HUDEP-2 (cell line): ENCODE results near the gene RPL3.

ENCODE experiments used
- DNase-seq, 76 experiments: peaks; one replicate each; lab custom pipeline; 2025; ENCODE audit not compliant: unreplicated experiment in 76 of 76; lab: John Stamatoyannopoulos, UW

The RPL3 gene

DNA sequence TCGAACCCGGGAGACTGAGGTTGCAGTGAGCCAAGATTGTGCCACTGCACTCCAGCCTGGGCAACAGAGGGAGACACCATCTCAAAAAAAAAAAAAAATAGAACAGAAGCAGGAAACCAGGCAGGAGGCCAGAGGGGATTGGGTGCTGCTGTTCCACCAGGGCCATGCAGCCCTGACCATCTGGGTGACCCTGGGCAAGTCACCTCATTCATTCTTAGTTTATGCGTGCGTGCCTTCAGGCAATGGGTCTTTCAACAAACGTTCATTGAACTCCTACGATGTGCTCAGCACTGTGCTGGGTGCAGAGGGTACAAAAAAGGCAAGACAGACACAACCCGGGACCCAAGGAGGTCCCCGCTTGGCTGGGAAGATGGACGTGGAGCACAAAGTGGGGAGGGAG, 18.3 kb downstream of the RPL3 start:
- DNase-seq = no peak

DNA sequence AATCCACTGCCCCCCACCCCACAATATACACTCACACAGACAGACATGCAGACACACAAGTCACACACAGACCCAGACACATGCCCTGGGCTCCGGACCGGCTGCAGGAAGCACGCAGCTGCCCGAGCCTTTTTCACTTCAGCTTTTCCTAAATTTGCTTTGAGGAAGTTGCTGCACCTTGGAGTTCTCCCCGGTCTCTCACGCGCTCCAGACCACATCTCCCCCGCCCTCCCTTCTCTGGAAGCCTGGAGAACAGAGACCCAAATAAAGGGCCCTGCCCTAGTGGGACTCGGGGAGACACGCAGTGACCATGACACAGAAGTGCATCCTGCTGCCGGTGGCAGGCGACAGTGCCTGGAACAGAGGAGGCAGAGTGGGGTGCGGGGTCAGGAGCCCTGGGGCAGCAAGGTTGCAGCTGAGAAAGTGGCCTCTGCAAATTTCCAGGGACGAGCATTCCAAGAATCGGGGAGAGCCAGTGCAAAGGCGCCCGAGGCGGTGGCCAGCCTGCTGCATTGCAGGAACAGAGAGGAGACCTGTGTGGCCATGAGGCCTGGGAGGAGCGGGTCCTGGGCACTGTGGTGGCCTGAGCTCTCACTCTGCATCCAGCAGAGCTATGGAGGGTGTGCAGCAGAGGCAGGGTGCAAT, 19.1 kb downstream of the RPL3 start:
- DNase-seq = no peak

DNA sequence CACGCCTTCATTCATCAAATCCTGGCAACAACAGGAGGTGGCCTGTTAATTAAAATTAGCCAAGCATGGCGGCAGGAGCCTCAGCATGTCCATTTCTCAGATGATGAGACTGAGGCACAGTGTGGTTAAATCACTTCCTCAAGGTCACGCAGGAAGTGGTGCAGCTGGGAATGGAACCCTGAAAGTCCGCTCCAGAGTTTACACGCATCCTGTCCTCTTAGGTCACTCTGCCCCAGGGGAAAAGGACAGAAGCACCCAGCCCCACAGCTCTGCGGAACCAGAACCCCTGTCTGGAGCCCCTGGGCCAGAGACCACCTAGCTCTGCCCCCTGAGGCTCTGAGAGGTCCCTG, 19.6 kb downstream of the RPL3 start:
- DNase-seq = no peak

DNA sequence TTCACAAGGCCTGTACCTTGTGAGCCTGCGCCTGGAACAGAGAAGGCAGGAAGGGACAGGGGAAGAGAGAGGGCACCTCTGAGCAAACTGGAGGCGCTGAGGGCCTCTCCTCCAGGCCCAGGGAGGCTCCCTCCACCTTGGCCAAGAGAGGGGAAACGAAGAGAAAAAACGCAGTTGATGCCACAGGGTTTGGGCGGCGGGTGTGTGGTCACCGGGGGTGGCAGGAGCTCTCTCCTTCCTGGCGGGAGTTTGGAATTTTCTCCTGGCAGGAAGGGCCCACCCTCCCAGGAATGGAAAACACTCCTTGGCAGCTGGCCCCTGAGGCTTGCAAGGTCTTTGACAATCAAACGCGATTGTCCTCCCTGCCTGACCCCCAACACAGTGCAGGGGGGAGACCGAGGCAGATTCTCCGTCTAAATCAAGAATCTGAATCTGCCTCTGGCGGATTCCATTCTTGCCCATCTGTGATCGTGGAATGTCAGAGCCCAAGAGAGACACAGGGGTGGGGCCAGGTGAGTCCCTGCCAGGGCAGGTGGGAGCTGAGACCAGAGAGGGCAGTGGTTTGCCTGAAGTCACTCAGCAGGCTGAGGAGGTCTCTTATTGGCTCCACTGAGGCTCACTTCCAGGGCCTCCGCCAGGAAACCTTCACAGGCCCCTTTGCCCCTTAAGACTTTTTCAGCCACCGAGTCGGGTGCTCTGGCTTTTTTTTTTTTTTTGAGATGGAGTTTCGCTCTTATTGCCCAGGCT, 21.0 kb downstream of the RPL3 start:
- DNase-seq = no peak

DNA sequence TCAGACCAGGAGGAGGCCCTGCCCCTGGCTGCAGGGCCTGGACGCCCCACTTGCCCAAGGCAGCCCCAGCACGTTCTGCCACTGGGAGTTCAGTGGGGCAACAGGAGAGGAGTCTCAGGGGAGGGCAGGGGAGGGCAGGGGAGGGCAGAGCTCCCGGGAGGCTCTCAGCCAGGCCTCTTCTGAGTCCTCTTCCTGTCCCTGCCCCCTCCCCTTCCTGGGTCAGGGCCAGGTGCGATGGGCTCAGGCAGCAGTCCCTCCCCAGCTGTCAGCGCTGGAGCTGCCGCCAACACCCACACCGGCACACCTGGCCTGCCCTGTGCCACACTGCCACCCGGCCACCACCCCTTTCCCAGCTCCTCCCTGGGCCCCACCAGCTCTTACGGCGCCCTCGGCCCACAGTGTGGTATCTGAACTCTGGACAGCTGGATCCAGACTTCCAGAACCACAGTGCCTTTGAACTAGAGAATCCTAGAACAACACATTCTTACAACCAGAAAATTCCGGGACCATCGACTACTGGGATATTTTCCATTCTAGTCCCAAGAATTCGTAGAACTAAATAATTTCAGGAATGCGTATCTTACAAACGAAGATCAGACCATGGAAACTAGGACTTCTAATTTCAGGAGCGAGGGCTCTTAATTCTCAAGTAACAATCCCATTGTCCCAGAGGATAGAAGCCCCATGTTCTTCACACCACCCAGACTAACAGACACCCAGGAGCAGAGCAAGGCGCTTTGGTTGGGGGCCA, 21.8 kb downstream of the RPL3 start:
- no peak for DNase-seq

DNA sequence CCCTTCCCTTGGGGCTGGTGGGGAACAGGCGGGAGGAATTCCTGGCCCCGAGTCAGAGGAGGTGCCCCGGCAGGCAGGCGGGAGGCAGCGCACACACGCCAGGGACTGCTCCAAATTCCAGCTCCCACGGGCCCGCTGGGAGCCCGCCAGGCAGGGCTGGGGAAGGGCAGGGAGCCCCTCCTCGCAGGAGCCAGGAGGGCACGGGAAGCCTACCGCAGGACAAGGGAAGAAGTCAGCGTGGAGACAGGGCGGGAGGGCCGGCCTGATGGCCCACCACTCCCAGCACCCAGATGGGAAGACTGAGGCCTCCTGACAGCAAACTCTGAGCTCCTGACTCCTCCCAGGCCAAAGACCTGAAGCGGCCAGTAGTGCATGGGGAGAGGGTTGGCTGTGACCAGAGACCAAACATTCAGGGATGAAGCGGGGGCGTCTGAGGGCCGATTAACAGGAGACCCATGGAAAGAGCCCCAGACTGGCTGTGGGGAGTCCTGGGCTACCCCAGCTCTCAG, 22.4 kb downstream of the RPL3 start:
- no peak for DNase-seq

DNA sequence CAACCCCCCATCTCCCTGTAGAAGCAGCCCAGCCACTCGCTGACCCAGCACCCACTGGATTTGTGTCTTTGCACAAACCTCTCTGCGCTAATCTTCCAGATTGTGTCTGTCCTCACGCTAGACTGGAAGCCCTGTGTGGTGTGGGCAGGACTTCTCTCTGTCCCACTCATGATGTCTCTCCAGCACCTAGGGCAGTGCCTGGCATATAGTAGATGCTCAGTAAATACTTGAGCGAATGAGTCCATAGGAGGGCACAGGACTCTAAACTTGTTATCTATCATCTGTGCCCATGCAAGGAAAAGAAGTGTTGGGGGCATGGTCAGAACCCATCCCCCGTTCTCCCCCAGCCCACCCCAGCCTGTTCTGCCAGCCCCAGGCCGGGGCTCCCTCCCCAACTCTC, 22.9 kb downstream of the RPL3 start:
- DNase-seq = no peak

DNA sequence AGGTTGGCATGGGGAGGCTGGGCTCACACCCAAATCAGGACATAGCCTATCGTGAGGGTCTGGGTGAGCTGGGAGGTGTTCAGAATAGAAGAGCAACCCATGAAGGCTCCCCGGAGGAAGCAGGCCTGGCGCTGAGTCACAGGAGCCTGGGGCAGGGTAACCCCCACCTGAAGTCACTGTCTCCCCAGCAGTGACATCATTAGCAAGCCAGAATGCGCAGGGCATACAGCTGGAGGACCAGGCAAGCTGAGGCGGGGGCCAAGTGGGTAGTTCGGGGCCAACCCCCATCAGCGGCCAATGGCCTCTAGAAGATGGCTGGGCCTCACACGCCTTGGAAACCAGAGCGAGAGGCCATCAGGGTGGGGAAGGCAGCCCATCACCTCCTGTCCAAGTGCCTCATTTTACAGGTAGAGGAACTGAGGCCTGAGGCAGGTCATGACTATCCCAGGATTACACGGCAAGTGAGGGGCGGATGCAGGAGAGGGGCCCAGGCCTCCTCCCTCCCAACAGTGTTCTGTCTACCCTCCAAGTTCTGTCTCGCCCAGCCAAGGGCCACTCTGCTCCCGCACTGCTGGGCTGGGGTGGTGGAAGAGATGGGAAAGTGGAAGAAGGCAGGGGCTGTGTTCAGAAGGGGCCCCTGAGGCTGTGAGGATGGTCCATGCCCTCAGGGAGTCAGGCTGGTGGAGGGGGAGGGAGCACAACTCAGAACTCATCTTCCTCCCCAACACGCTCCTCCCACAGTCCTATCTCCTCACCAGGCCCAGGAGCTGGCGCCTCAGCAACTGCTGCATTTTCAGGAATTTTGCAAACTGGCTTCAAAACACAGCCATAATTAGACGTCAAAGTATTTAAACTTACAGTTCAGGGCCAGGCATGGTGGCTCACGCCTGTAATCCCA, 24.6 kb downstream of the RPL3 start:
- no peak for DNase-seq

DNA sequence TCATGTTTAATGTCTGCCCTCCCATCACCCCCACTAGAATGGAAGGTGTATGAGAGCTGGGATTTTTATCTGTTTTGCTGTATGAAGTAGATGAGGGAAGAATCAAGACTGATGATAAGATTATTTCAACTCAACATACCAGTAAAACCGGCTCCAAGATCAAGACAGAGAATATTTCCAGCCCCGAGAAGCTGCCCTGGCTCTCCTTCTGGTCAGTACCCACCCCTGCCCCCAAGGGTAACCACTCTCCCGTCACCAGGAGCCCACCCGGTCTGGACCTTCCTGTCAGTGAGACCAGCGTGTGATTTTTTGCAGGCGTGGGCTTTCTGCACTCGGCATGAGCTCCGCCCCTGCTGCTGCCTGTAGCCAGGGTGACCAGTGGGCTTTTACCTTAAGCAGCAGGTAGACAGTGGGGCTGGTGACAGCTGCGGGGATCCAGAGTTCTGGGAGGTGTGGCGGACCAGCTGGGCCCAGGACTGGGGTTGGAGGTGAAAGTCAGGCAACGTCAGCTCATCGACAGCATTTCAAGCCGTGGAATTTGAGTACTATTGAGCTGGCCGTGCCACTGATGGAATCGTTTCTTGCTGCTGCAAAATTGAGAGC, 25.6 kb downstream of the RPL3 start:
- no peak for DNase-seq

DNA sequence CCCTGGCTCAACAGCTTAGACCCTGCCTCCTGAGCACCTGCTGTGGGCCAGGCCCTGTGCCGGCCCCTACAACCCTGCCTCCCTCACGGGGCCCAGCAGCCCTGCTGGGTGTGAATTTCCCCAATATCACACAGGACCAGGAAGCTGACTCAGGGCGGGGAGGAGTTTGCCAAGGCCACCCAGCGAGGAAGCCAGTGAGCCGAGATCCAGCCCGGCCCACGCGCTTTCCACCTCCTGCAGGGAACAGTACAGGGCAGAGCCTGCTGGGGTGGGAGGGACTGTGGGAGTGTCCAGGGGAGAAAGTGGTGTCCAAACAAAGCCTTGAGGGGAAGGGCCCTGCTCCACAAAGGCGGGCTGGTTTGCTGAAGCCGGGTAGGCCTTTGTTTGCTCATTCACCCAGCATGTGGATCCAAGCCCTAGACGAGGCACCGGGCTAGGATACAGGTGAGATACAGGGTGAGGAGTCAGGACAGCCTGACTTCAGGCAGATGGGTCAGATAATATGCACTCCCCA, 26.8 kb downstream of the RPL3 start:
- peak in 53 of 76 experiments; percentile 7 to 77 (median 41) for DNase-seq

DNA sequence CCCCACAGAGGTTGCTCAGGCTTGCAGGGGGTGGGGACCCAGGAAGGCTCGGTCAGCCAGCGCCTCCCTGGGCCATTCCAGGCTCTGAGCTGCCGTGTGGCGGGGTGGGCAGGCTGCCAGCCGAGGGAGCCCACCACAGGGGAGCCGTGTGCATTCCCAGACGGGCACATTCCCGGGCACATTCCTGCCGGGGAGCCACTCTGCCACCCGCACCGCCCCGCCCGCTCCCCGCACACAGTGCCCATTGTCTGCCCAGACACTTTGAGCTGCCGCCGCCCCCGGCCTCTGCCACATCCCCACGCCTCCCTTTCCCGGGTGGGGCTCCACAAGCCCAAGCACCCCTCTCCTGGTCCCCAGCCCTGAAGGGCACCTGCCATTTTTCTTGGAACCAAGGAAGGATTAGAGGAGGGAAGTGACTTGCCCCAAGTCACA, 27.4 kb downstream of the RPL3 start:
- no peak for DNase-seq

DNA sequence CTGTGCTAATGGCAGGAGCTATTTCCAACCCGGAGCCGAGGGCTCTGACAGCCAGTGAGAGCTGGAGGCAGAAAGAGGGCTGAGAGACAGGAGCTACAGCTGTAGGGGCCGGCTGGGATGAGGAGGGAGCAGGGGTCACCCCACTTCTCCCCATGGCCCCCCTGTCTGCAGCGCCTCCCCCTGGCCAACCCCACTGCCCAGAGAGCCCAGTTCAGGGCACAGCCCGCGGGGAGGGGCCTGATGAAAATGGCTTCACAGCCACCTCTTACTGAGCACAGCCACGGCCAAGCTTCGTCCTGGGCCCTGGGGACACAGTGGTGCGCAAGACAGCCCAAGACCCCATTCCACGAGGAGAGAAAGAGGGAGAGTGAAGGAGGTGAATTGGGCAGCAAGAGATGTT, 27.9 kb downstream of the RPL3 start:
- DNase-seq = no peak

DNA sequence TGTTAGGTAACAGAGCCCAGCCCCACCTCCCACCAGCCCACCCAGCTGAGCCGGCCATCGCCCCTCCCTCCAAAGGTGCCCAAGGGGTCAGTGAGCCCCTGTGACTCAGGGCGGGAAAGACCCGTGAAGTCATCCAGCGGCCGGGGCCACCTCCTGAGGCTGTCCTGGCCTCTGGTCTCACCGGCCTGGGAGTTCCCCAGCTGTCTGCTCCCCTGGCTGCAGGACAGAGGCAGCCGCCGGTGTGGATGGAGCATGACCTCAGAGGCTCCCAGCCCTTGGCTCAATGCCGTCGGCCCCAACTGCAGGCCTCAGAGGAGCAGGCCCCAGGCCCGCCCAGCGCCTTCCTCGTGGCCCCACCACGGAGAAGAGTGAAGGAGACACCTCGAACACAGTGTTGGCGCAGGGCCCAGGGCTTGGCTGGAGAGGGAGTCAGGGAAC, 28.7 kb downstream of the RPL3 start:
- peak in 1 of 76 experiments; percentile 44 for DNase-seq

DNA sequence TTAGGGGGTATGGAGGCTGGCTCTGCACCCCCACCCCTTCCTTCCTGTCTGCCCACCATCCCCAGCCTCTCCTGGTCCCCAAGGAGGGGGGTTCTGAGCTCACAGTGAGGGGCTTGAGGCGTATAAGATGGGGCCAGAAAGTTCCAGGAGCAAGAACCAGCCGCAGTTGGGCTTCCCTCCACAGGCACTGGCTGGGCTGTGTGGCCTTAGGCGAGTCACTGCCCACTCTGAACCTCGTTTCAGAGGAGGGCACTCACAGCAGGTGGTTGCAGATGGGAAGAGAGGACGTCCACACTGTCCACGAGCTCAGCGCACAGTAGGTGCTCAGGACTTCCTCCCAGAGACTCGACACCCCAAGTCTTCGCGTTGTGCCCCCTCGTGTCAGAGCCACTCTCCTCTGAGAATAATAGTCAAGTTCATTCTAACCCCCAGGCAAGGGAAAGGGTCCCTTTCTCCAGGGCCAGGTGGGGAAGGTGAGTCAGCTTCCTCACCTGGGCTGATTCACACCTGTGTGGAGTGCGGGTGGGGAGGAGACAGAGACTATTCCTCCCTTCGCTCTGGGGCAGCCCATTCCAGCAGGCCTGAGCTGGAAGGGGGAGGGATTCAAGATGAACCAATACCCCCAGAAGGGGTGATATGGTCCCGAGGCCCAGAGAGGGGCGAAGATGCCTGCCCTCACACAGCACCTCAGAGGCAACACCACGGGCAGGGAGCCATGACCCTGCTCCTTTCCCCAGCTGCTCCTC, 29.3 kb downstream of the RPL3 start:
- DNase-seq = no peak

DNA sequence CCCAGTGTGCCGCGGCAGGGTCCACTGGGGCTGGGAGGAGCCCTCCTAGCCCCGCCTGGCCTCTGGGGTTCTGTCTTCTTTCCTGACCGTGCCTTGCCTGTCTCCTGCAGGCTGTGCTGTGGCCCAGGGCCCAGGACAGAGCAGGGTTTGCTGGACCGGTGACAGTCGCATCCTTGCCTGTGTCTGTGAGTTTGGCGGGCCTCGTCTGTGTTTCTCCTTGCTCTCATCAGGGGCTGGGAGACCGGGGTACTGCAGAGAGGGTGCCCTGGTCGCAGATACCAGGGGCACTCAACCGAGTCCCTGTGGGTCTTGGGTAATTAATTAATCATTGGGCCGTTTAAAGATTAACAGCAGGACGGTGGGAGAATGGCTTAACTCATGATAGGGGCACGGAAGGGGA, 29.9 kb downstream of the RPL3 start:
- DNase-seq = no peak

DNA sequence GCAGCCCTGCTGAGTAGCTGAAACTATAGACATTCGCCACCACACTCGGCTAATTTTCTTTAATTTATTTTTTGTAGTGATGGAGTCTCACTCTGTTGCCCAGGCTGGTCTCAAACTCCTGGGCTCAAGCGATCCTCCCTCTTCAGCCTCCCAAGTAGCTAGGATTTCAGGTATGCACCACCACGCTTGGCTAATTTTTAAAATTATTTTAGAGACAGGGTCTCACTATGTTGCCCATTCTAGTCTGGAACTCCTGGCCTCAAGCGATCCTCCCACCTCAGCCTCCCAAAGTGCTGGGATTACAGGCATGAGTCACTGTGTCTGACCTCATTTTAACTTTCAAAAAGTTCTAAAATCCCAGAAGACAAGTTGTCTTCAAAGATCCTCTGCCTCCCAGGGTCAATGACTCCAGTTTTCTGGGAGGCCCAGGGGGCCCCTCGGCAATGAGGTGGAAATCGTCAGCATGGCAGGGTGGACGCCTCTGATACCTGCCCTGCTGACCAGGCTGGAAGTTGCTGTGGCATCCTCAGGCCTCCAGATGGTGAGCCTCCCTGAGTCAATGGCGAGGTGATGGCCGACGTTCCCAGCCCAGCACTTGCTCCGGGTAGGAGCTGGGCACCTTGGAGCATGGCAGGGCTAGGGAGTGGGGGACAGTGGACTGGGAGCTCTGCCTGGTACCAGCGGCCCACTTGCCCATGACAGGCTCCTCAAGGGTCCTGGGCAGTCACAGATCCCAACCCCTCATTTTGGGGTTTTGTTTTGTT, 31.1 kb downstream of the RPL3 start:
- DNase-seq = no peak

DNA sequence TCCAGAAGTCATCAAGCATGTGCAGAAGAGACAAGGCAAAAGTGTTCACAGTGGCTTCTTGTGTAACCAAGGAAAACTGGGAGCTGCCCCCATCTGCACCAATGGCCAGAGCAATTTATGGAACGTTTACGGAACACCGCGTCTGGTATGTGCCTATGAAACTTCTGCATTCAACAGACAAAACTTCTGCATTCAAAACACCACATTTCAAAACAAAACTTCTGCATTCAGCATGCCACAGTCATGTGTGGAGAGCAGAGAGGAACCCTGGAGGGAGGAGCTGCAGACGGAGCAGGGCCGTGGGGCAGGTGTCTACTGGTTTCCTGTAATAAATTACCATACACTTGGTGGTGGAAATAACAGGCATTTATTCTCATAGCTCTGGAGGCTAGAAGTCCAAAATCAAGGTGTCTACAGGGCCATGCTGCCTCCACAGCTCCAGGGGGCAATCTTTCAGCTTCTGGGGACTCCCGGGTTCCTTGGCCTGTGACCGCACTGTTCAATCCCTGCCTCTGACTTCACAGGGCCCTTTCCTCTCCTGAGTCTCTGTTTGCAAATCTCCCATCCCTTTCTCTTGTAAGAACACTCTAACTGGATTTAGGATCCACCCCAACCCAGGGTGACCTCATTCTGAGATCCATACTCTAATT, 32.2 kb downstream of the RPL3 start:
- DNase-seq = no peak

DNA sequence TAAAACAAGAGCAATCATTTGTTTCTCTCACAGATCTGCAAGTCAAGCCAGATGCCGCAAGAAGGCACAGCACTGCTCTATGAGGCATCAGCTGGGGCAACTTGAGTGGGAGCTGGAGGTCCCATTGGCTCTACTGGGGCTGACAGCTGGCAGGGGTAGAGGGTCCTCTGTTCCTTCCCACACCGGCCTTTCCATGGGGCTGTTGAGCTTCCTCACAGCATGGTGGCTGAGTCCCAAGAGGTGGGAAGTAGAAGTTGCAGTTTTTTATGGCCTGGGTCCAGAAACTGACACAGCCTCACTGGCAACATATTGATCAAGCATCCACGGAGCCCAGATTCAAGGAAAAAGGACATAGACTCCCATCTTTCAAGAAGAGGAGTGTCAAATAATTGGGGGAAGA, 34.4 kb downstream of the RPL3 start:
- DNase-seq = no peak
